ENCODE data around the gene ZBTB39.

GRCh38 chr12:56998316-56998715, 8.0 kb downstream of the ZBTB39 start:
- TF ChIP-seq, protein P1, sequence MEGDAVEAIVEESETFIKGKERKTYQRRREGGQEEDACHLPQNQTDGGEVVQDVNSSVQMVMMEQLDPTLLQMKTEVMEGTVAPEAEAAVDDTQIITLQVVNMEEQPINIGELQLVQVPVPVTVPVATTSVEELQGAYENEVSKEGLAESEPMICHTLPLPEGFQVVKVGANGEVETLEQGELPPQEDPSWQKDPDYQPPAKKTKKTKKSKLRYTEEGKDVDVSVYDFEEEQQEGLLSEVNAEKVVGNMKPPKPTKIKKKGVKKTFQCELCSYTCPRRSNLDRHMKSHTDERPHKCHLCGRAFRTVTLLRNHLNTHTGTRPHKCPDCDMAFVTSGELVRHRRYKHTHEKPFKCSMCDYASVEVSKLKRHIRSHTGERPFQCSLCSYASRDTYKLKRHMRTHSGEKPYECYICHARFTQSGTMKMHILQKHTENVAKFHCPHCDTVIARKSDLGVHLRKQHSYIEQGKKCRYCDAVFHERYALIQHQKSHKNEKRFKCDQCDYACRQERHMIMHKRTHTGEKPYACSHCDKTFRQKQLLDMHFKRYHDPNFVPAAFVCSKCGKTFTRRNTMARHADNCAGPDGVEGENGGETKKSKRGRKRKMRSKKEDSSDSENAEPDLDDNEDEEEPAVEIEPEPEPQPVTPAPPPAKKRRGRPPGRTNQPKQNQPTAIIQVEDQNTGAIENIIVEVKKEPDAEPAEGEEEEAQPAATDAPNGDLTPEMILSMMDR (IDR thresholded peaks at IDR 0.05) = no peak
- no peak for TF ChIP-seq EZH2 (IDR thresholded peaks at IDR 0.05)
- no peak for TF ChIP-seq EZH2phosphoT487 (IDR thresholded peaks at IDR 0.05)
